Raji (cell line): ENCODE data around the gene SBNO1.

Source experiments
- POLR2A ChIP-seq: IDR thresholded peaks from 2 replicates; pipeline ENCODE4 v1.6.1; 2011; ENCODE audit warnings: low read depth, low read length, control low read depth; ENCODE audit not compliant: insufficient read depth

The SBNO1 gene

DNA sequence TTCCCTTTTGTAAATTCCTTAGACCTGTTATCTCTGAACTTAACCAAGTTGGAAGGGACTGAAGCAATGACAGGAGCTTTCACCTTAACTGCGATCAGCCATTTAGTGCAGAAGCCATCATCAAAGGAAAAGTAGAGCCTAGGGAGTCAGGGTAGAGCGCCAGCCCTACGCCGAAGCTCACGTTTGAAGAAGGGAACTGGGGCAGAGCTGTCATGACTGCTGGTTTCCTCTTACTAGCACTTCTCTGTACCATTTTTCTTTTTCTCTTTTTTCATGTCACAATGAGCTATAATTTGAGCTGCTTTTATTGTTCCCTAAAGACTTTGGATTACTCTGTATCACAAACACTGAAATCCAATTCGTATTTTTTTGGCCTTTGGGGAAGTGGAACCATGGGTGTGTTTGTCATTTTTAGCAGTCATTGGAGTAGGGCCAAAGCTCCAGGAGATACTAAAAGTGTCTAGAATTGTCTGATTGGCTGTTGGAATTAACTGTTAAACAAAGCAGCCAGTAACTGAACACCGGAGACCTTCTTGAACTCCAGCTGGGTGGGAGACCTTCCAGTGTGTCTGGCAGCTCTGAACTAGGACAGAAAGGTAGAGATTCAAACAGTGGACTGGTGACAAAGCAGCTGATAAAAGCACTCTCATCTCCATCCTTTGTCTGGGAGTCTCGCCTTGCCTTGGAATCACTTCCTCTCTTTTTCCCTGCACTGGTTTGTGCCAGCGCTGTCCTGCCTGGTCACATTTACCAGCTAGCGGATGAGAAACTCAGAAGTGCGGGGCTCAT lies 122.3 kb downstream of the SBNO1 start:
- TF ChIP-seq POLR2A: no peak
